ENCODE measurements around the gene MTHFD1L.

The MTHFD1L gene

DNA sequence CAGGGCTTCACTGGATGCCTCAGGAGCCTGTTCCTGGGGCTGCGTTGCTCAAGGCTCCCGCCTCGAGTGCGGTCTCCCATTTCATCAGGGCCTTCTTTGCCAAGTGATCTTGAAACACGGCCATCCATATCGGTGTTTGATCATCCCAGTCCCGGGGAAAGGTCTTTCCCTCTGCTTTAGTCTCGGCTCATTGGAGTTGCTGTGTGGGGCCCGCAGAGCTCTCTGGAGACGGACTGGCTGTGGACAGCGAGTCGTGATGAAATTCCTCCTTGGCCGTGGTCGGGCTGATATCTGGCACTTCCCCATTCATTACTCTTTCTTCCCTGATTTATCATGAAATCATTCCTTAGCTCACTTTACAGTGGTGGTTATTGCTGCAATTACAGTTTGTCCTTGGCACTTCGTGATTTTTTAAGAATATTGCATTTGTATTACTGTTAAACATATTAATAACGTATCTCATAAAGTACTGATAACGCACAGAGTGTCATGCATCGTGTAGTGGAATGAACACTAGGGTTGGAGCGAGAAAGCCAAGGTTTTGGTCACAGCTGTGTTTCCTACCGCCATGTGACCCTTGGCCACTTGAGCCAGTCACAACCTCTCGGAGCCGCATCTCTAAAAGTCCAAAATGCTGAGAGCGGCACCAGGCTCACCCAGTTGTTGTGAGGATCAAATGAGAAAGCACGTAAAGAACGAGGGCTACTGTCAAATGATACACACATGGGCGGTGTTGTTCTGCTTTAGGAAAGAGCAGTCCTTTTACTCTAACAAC lies 71.8 kb downstream of the MTHFD1L start:
- DNase-seq, result no peak

DNA sequence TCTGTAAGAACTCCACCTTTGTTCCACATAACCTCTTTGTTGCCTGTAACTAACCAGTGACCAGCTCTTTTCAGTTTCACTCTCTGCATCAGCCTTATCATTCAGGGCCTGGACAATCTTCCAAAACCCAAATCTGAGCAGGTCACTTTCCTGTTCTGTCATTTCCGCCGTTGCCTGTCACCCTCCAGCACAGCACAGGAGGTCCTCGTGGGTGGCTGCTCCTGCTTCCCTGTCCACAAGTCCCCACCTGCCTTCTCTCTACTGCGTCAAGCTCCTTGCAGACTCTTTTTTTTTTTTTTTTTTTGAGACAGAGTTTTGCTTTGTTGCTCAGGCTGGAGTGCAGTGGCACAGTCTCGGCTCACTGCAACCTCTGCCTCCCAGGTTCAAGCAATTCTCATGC lies 73.9 kb downstream of the MTHFD1L start:
- DNase-seq, result no peak

DNA sequence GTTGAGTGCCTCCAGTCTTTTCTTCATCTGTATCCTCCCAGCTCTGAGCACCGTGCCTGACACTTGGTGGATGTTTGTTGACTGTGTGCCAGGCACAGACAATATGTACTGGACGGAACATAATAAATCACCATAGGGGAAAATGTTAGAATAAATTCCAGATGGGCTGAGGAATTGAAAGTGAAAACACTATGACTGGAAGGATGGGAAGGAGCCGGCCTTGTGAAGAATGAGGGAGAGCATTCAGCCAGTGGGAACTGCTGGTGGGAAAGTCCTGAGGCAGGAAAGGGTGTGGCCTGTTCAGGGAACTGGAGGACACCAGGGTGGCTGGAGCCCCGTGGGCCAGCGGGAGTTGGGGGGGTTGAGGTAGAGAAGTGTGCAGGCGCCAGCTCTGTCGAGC lies 75.4 kb downstream of the MTHFD1L start:
- DNase-seq, result no peak

DNA sequence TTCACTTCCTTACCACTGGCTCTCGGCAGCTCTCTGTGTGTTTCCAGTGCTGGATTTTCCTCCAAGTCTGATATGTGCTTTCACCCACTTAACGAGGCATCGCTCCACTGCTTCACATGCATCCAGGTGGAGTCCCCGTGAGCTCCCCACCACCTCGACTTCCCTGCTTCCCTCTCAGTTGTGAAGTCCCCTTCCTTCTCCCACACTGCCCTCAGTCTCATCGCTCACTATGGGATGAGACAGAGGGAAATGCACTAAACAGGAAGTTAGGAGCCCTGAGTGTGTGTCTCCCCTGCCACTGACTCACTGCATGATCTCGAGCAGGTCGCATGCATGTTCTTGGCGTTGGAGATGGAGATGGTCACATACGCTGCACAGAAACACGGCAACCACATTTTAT lies 84.0 kb downstream of the MTHFD1L start:
- no peak for DNase-seq

DNA sequence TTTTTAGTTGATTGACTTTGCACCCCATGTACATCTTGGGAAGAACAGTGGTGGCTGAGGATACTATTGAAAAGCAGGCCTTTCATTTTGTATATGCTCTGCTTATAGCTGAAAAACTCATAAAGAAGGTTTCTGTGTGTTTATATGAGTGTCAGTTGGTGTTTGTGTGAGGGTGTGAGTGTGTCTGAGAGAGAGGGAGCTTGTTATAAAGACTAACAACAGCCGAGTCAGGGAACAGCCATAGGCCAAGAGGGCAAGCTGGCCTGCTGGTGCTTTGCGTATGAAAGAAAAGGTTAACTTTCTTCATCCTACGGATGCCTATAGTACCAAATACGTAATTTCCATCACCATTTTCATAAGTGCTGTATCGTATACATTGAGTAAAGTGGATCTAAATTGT lies 88.3 kb downstream of the MTHFD1L start:
- DNase-seq, result no peak

DNA sequence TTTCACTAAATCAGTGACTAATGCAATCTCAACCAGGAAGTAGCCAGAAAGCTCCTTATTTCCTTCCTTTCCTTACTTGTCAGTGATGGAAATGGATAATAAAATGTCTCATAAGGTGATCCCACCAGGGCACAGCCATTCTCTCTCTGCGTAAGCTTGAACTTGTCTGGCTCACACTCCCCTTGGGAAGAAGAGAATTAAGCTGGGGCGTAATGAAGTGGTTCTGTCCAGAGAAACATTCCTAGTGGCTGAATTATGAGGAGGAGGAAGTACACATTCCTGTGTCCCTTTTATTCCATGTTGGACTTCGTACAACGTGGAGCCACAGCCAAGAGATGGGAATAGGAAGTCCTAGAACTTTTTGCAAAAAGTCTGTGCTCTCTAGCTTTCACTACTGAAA lies 93.7 kb downstream of the MTHFD1L start:
- no peak for DNase-seq

DNA sequence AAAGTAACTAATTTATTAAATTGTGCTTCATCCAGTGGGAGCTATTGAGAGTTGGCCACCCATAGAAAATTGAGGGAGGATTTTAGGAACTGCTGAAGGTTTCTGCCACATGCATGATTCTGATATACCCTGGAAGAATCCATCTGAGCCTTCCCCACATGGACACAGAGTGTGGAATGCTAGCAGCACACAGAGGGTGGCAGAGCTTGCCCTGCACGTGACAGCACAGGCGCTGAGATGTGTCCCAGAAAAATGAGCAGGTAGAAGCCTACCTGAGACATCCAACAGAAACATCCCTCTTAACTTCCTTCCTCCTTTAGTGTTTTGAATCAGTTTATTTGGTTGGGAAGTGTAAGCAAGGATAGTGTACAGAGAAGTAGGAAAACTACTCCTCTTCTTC lies 96.9 kb downstream of the MTHFD1L start:
- no peak for DNase-seq

DNA sequence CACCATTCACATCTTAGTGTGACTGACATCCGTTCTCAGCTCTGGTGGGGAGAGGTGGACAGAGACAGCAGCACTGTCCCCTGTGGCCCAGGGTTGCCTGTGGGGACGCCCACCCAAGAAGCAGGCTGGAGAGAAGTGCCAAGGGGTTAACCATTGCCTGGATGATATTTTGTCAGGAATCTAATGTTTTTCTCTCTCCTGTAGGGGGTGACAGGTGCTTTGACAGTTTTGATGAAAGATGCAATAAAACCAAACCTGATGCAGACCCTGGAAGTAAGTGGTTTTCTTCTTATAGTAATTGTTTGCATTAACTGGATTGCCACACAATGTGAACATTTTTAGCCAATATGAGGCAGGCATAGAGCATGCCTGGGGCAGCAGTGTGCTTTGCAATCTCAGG lies 99.3 kb downstream of the MTHFD1L start:
- no peak for DNase-seq

DNA sequence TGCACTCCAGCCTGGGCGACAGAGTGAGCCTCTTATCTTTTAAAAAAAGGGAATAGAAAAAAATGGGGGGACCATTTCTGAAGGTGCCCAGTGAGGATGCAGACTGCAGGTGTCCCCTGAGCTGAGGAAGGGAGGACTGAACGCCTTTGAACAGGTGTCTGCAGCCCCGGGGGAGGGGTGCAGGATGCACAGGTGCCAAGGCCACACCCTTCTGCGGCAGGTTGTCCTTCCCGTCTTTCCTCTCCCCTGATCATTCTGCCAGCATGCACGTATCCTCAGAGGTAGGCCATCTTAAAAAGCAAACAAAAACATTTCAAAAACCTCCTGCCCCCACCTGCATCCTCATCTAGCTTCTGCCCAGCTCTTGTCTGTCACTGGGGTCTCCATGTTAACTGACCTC lies 101.3 kb downstream of the MTHFD1L start:
- DNase-seq, result peak; percentile 9

DNA sequence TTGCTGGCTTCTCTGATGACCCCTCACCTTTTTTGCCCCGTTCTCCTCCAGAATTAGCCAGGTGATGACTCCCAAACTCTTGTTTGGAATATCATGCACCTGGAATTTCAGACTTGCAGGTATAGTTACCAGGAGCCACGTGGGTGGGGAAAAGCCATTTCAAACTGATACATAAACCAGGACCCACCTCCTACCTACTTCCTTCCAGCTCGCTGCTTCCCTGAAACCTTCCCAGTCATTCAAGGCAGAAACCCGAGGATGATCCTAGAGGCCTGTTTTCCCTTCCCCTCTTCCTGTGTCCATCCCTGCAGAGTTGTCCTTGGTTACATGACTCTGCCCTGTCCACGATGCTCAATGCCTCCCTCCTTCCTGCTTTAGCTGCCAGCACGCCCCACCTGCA lies 101.9 kb downstream of the MTHFD1L start:
- no peak for DNase-seq

DNA sequence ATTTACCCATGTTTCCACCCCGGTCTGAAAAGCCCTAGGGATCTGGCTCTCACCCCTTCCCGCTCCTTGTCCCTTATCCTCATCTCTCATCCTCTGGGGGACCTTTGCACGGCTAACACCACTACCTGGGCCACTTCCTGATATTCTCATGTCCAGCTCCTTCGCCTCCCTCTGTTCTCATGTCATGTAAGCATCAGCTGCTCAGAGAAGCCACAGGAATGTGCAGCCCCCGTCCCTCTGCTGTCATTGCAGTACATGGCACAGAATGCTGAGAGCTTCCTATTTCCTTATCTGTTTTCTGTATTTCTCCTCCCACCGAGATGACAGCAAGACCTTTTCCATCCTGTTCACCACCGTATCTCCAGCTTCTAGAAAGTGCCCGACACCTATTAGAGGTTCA lies 102.4 kb downstream of the MTHFD1L start:
- DNase-seq, result no peak

DNA sequence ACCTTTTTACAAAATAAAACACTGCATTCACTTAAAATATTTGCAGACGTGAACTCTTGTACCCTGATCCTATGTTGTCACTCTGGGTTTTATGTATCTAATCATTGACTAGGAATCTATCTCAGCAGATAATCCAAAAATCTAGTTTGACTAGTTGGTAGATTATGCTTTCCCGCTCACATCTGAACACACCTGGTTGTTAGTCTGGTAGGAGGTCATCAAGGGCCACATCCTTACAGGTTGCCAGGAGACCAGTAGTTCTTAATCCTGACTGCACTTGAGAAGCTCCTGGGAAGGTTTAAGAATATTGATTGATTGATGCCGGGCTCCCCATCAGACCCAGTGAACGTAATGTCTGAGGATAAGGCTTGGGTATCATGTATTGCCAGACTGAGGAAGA lies 104.4 kb downstream of the MTHFD1L start:
- DNase-seq, result no peak

DNA sequence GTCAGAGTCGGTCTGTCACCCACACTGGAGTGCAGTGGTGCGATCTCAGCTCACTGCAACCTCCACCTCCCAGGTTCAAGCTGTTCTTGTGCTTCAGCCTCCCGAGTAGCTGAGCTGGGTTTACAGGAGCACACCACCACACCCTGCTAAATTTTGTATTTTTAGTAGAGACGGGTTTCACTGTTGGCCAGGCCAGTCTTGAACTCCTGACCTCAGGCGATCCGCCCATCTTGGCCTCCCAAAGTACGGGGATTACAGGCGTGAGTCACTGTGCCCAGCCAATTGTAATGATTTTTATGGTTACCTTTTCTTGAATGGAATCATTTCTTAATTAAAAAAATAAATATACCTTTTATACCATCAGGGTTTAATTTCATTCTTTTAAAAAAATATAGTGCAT lies 105.7 kb downstream of the MTHFD1L start:
- no peak for DNase-seq

DNA sequence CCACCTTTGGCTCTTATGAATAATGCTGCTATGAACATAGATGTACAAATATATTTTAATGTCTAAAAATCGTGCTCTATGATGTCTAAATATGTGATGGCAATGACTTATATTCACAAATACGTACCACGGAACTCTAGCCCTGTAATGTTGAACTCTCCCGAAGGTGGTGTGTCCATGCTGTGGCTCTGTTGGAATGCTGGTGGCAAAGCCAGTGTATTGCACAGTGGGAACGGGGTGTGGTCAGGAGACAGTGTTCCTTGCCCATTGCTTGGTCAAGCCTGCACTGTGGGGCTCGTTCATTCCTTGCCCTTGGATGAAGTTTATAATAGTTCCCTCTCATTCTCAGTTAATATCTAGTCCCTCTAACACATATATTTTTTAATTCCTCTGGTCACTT lies 109.6 kb downstream of the MTHFD1L start:
- DNase-seq, result no peak

DNA sequence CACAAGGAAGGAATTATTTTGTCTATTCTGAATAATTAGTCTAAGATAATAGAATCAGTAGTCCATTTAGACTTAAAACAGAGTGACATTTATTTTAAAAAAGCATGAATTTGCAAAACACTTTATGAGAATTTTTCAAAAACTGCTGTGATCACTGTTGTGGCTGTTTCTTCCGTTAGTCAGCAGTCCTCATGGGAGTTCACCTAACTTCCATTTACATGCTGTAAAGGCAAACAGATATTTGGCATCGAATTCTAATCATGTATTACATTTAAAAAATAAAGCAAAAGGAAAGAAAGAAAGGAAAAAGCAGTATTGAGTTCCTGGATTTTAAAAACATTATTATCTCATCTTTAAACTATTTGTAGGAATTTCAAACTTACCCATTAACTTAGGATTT lies 111.8 kb downstream of the MTHFD1L start:
- no peak for DNase-seq

DNA sequence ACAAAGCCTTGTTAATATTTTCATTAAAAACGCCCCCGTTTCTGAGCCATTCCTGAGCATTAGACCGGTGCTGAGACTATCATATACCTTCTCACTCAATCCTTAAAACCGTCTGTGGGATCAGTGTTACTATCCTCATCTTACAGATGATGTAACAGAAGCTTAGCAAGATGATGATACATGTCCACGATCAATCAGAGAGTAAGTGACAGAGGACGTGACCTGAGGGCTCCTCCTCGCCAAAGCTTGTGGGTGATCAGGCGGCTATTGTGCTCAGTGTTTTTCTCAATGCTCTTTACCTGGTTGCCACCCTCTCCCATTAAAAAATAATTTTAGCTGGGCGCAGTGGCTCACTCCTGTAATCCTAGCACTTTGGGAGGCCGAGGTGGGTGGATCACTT lies 113.1 kb downstream of the MTHFD1L start:
- no peak for DNase-seq

DNA sequence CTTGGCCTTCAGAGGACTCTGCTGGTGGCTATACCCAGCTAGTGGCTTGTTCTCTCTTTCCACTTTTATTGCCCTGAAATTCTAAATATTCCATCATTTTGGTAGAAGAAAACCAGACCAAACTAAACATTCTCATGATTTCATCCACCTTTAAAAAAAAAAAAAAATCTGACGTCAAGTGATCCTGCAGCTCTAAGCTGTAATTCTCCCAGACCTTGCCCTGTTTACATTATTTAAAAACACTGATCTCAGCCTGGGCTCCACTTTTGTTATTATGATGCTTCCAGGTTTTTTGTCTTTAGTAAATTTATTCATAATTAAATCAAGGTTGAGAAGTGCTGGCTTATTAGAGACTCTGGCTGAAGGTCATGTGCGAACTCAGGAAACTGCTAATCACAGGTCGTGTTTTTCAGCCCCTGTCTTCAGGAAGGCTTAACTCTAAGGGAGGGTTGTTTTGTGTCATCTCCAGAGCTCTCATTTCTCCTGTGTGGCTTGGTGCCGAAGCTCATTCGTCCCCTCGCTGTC lies 114.4 kb downstream of the MTHFD1L start:
- no peak for DNase-seq

DNA sequence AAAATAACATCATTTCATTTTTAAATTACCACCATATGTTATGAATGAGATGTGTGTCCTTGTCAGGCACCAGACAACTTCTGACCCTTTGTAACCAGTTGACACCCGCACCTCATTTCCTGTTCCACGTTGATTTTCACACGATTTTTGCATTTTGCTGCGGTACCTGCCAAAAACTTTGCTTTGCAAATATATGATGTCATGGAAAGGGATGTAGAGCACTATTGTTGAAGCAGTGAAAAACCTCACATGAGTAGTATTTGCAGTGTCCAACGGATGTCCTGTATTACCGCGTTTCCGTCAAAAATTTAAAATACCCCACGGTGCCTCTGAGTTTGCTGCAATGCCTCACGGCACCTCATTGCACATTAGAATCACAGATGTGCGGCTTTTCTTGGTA lies 115.6 kb downstream of the MTHFD1L start:
- no peak for DNase-seq

DNA sequence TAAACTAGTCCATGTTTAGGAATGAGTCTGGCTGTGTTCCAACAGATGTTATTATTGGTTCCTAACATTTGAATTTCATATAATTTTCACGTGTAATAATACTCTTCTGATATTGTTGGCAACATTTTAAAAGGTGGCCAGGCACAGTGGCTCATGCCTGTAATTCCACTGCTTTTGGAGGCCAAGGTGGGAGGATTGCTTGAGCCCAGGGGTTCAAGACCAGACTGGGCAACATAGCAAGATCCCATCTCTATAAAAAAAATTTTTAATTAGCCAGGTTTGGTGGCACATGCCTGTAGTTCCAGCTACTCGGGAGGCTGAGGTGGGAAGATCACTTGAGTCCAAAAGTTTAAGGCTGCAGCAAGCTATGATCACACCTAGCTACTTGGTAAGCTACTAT lies 116.2 kb downstream of the MTHFD1L start:
- DNase-seq, result no peak

DNA sequence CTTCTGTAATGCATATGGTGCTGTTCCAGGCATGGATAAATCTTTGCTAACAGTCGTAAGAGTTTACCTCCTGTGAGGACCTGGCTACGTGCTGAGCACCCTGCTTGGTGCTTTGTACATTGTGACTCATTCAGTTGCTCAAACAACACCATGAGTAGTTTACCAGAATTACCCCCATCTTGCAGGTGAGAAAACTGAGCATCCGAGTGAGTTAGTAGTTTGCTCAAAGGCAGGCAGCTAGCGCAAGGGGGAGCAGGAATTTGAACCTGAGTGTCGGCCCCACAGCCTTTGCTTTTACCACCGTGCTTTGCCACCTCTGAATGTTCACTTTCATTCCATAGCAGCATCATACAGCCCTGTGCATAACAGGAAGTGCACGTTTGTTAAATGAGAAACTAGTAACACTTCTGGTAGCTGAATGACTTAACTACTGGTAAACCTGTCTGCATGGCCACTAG lies 121.9 kb downstream of the MTHFD1L start:
- peak; percentile 5 for DNase-seq

DNA sequence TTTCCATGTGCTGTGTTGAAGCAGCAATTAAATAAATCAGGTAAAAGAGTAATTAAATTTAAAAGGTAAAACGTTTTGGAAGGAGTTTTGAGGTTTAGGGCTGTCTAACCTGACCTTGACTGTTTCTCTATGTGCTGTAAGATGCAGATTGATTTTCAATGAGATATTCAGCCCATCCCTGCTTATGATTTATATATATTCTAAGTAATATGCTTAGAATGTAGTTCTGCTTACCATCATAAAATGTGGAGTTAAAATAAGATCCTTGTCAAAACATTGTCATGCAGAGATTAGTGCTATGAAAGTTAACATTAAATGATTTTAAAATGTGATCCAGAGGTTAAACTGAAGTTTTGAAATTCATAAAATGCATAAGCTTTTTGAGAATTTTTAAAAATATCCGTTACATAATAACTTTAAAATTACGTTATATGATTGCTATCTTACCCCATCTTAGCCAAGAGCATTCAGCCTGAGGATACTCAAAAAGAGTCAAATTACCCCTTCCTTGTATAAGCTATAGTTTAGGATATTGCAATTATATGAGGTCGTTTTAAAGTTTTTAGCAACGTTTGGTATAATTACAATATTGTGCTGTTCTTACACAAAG lies 122.5 kb downstream of the MTHFD1L start:
- DNase-seq, result no peak

DNA sequence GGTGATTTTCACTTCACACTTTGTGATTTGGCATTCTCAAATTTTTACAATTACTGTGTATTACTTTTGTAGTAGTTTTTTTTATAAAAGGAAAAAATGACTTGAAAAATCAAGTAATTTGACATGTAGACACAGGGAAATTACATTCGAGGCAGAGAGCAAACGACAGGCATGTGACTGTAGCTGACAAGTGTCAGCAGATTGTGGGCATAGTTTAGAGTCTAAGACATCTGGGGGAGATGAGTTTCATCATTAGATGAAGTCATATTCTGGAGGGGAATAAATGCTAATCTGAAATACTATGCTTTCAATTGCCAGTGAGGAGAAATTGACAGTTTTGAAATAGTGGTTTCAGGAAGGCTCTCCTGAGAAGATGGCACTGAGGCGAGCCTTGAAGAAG lies 126.0 kb downstream of the MTHFD1L start:
- no peak for DNase-seq

DNA sequence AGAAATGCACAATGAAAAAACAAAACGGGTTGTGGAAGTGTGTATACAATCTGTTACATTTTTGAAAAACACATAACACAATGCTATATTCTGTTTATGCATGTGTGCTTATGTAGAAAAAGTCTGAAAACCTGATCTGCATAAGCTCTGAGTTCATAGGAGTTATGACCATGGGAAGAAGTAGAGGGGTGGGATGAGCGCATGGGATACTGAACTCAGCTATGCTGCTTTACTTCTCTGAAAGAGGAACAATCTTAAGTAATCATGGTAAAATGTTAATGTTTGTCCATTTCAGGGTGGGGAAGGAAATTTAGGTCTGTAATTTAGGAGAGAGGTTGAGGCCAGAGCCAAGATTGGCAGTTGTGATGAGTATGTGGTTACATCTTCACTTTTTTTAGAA lies 126.8 kb downstream of the MTHFD1L start:
- DNase-seq, result no peak

DNA sequence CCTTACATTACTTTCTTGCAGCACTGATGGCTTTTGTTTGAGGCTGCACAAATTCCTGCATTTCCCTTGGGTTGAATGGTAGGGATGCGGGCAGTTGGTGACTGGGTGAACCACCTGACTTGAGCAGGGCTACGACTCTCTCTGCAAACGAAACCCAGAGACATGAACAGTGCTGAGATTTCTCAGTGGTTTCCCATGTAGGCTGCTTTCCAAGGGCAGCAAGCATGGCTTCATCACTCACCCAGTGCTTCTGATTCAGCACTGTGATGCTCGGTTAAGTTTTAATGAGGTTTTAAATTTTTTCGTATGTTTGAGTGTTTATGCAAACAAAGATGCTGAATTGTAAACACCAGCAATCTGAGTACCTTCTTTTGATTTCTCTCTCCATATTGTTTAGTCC lies 127.2 kb downstream of the MTHFD1L start:
- DNase-seq, result no peak

DNA sequence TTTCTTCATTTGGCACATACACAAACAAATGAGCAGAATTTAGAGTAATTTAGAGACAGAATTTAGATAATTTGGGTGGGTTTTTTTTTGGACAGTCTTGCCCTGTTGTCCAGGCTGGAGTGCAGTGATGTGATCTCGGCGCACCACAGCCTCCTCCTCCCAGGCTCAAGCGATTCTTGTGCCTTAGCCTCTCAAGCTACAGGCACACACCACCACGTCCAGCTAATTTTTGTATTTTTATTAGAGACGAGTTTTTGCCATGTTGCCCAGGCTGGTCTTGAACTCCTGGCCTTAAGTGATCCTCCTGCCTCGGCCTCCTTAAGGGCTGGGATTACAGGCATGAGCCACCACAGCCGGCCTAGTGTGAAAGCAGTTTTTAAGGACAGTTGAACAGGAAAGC lies 127.8 kb downstream of the MTHFD1L start:
- no peak for DNase-seq

Measured in DMS53 (cell line).